Posterior vena cava (tissue), 2 donors: ENCODE measurements around the gene TECPR1. TPM values are rescaled to one million over a fixed set of nuclear protein-coding genes. Genes with fewer than 3 reads are reported as not detected.
A peak's percentile ranks its signal among the peaks of the same experiment; 100 is the strongest.
"Not testable (repeated sequence)": the region's sequence is repeated elsewhere in the genome, so short reads cannot be mapped to it uniquely, and the experiment has no call there.

ENCODE experiments used
- DNase-seq: peaks from one replicate; pipeline ENCODE4 v3.0.0-alpha.2; 2020; ENCODE audit warnings: low spot score
- intact Hi-C, 2 donors: fragments of 100-400 bp; cut with DNase I; formaldehyde crosslinking; loops; one replicate each; pipeline versions ENCODE4 v1.14.1 to v1.14.2; 2022 to 2023
- total RNA-seq, 2 donors: library from RNA; stranded (reverse); fragmentation: NEBNext Ultra II Directional; extraction: Animal tissue kit (Norgen Biotek cat#: 25700); gene quantifications; one replicate each; pipeline ENCODE4 v1.2.1, GENCODE V29; 2021
- donor health status: DM: yes; HTN: yes; CAD: no.
- donor health status: DM: yes; HTN: yes; CAD: no.

Gene TECPR1
- total RNA-seq, 2 donors from 2014 or later = 29.7 to 36.7 TPM

- intact Hi-C loops = no loop called here
- DNase-seq = no peak
Observed at GRCh38 chr7:98232799-98233198, 19.2 kb downstream of the TECPR1 start.

GRCh38 chr7:98232263-98232585 is 19.8 kb downstream of the TECPR1 start:
- DNase-seq = no peak
- intact Hi-C loops = no loop called here

GRCh38 chr7:98231493-98232262 is 20.4 kb downstream of the TECPR1 start:
- DNase-seq = no peak
- intact Hi-C loops = no loop called here

- intact Hi-C loops = no loop called here
- no peak for DNase-seq
Observed at GRCh38 chr7:98230746-98231471, 21.1 kb downstream of the TECPR1 start.

GRCh38 chr7:98229991-98230745 is 21.9 kb downstream of the TECPR1 start:
- intact Hi-C loops = no loop called here
- DNase-seq = no peak

GRCh38 chr7:98229441-98229840 is 22.6 kb downstream of the TECPR1 start:
- no peak for DNase-seq
- intact Hi-C loops = no loop called here

GRCh38 chr7:98228801-98229200 is 23.2 kb downstream of the TECPR1 start:
- intact Hi-C loops = no loop called here
- DNase-seq = no peak

- intact Hi-C loops = no loop called here
- no peak for DNase-seq
Observed at GRCh38 chr7:98227939-98228338, 24.1 kb downstream of the TECPR1 start.

- intact Hi-C loops = no loop called here
- DNase-seq = no peak
Observed at GRCh38 chr7:98225913-98226614, 26.0 kb downstream of the TECPR1 start.

GRCh38 chr7:98224701-98225181 is 27.3 kb downstream of the TECPR1 start:
- peak; percentile 48 for DNase-seq
- intact Hi-C loops = no loop called here

- DNase-seq = peak; percentile 72
- intact Hi-C loops = no loop called here
Observed at GRCh38 chr7:98223898-98224700, 27.9 kb downstream of the TECPR1 start.

GRCh38 chr7:98223351-98223897 is 28.6 kb downstream of the TECPR1 start:
- peak; percentile 70 for DNase-seq
- intact Hi-C loops = no loop called here

- intact Hi-C loops = no loop called here
- peak; percentile 77 for DNase-seq
Observed at GRCh38 chr7:98222533-98223195, 29.4 kb downstream of the TECPR1 start.

- intact Hi-C loops = no loop called here
- peak; percentile 72 for DNase-seq
Observed at GRCh38 chr7:98221611-98222532, 30.2 kb downstream of the TECPR1 start.

- DNase-seq = peak; percentile 51
- intact Hi-C loops = not testable (repeated sequence)
Observed at GRCh38 chr7:98219382-98219781, 32.6 kb downstream of the TECPR1 start.

- peak; percentile 82 for DNase-seq
- intact Hi-C loops = no loop called here
Observed at GRCh38 chr7:98217623-98218582, 34.1 kb downstream of the TECPR1 start.
